GM18520 (cell line): Measurements from ENCODE around the gene MANBA.

Source experiments
- ATAC-seq: cut with Tn5 transposase; IDR thresholded peaks from one replicate; pipeline ENCODE4 v1.9.1; 2021; ENCODE audit not compliant: unreplicated experiment

MANBA gene

DNA sequence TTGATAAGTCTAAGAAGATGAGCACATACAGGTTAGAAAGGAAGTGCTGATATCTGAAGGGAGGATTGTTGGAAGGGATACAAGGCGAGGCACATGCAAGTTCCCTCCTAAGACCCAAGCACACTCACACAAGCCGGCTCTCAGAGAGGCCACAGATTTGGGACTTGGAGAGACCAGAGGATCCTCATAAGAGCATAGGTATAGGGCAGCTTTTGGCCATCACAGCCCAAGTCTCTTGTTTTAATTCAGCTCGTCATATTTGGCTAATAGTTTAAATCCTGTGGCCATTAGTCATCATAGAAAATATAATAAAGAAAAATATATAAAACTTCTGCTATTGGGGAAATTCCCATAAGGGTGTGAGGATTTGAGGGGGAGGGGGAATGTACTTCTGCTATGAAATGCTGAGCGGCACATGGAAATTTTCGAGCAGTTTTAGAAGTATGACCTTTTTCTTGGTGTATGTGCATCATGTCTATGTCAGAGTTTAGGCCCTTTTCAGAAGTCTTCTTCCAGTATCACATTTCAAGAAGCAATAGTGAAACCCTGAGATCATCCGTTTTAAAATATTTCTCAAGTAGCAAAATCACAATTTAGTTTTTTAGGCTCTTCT, 161.9 kb downstream of the MANBA start:
- peak; percentile 38 for ATAC-seq

DNA sequence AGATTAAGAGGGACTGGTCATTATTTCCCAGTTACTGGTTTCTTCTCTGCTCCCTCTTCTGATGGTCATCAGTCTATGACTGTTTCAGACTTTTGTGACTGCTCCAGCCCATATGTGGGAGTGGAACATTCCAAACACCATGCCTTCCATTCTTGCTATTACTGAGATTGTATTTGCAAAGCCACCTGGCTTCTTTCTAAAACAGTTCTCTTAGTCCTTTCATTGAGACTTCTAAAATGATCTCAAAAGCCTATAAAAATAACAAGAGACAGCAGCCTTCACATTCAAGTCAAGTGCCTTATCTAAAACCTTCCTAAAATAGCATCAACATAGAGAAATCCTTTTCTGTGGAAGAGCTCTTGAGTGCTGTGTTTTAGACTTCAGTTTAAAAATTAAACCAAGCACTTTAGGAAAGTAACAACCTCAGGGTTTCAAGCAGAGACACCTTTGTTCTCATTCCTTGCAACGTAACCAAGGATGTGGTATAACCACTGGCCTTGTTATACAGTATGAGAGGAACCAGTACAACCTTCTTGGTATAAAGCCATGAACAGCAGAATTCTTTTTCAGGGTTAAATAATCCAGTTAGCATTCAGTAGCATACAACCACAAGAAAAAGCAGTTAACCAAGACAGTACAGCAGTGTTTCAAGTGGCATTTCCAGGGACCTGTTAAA, 162.5 kb downstream of the MANBA start:
- peak; percentile 67 for ATAC-seq

DNA sequence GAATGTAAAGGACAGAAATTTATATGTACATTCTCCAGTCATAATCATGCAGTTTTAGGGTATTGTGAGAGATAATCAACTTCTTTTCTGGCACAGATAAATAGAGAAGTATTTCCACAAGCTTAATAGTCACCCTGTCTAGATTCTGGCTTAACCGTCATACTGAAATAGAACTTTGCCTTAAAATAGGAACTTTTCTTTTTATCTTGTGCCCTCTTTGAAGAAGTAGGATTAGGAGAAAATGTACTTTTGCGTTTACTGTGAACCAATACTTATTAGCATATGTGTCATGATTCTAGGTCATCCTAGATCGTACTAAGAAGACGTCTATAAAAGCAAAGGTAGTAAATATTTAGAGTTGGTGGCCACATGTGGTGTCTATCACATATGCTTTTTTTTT, 164.2 kb downstream of the MANBA start:
- ATAC-seq = no peak

DNA sequence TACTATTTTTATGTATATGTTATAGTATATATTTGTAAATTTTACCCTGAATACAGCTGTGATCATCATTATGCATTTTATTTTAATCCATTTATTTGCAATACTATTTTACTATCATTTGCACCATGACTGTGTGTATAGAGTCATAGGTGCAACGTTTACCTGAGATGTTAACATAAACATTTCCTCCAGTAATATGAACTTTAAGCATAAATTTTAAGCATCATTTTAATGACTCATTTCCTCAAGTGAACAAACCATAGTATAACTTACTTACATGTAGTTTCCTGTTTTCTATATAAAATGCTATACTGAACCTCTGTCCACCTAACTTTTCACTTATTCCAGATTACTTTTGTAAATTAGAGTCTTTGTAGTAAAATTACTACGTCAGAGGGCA, 166.8 kb downstream of the MANBA start:
- no peak for ATAC-seq

DNA sequence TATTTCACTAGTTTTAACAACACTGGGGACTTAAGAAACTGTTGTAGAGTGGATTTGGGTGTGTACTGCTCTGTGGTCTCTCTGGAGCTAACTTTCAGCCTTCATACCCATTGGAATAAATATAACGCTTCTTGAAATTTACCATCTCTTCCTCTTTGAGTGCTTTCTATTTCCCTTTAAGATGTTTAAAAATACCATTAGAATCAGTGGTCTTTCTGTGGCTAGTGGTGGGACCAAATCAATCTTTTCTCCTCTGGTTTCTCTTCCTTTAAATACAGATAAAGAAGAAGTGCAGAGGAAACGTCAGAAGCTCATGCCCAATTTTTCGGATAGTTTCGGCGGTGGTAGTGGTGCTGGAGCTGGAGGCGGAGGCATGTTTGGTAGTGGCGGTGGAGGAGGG, 167.6 kb downstream of the MANBA start:
- ATAC-seq = no peak

DNA sequence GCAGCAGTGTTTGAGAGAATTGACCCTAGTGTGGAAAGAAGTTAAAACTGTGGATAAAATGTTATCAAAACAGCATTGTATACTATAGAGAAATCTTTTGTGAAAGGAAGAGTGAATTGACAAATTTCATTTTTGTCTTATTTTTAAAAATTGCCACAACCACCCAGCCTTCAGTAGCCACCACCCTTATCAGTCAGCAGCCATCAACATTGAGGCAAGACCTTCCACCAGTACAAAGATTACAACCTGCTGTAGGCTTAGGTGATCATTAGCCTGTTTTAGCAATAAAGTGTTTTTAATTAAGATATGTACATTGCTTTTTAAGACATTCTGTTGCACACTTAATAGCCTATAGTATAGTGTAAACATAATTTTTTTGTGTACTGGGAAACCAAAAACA, 168.5 kb downstream of the MANBA start:
- no peak for ATAC-seq

DNA sequence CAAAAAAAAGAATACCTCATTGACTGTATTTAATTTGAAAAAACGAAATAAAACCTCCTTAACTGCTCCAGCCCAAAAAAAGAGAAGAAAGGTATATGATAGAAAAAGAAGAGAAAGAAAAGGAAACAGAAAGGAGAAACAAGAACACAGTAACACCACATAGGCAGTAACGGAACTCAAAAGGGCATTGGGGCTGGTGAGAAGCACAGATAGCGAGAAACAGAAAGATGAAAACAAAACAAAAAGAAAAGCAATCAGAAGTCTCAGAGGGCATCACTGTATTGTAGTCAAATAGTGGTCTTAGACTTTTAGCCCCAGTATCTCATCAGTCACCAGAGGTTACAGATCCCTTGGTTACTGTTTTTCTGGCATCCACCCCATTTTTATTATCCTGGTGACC, 171.0 kb downstream of the MANBA start:
- ATAC-seq = peak; percentile 48

DNA sequence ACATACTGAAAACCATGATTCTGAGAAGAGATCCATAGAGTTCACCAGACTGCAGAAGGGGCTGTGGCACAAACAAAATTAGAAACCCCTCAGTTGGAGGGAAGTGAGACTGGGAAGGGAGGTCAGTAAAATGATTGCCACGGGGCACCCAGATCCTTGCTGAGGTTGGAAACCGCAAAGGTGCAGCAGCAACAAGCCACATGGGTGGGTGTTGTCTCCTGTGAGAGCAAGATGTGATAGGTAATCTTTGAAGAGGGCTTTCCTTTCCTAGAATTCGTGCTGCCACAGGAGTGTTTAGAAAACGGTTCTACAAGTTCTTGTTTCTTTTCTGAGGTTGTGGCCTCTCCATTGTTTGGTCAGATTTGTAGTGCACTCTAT, 174.1 kb downstream of the MANBA start:
- no peak for ATAC-seq

DNA sequence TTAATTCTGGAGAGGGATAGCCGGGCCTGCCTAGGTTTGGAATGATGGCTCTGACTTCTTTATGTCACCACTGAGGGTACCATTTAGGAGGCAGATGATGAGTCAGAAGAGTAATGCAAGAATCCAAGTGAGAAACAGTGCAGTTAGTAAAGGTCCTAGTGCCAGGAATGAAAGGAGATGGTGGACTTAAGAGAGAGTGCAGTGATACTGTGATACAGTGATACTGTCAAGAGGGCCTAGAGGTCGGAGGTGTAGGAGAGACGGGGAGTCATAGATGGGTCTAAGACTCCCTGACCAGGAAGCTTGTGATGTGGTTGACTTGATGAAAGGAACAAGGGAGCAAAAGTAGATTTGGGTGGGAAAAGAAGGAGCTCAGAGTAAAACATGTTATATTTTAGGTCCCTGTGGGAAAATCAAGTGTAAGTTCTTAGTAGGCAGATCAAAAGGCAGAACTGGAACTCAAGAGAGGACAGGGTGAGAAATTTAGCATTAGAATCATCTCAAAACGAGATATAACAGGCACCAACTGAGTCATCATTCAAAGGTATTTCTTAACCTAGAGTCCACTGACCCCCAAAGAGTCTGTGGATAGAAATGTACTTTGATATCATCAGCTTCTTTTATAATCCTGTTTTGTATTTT, 174.6 kb downstream of the MANBA start:
- no peak for ATAC-seq

DNA sequence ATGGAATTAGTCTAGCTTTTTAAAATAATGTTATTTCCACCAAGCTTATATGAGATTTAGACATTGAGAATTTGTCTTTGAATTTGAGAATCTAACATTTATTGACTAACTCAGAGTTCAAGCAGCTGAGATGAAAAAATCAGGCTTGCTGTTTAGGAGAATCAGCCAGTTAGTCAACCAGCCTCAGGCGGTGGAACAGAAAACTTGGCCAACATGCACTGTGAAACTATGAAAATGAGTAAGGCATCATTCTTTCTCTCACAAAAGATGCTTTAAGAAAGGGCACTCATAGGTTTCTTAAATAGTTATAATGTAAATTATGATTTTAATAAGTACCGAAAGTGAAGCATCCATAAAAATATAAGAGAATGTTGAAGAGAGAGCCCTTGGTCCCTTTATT, 175.4 kb downstream of the MANBA start:
- ATAC-seq = peak; percentile 27

DNA sequence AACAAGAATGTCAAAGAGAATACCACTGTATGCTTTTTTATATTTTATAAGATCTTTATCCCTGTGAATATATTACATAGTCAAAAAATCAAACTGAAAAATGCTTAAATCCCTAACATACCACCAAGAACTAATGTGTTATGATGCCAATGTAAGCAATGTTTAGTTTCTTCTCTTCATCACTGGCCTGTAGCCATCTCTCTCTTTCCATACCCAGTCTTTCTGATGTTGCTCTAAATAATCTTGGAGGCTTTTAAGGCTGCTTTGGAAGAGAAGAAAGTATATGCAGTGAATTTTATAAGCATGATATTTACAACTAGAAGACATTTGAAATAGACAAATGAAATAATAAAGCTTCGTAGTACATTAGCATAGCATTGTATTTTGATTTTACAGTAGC, 176.7 kb downstream of the MANBA start:
- ATAC-seq = no peak
